ENCODE results near the gene LRP1.

- no peak for TF ChIP-seq CTCF (conservative IDR thresholded peaks at IDR 0.05; ENCODE audit: low read depth, low read length)
- no peak for TF ChIP-seq NFE2L2 (IDR thresholded peaks at IDR 0.05; ENCODE audit: low read depth, low read length)
- no peak for TF ChIP-seq POLR2A (IDR thresholded peaks at IDR 0.05; ENCODE audit: low read depth, low read length)
Observed at GRCh38 chr12:57181561-57182155, 53.4 kb downstream of the LRP1 start.

All from IMR-90 (cell line).